Measurements from ENCODE around the gene VAMP4. TPM values are rescaled to one million over a fixed set of nuclear protein-coding genes. Genes with fewer than 3 reads are reported as not detected.

Gene VAMP4
- total and polyA plus RNA-seq, 4 donors: 9.7 to 37.9 (median 25.1) TPM

Small RNA genes within 50 kb of the gene (small RNA-seq; reads per million reads assigned to genes)
- gene RF00601 (ENCODE audit: low replicate concordance): not detected

Other genes with a start within 250 kb of the VAMP4 start
- not detected for gene MYOCOS, start 119.8 kb downstream of the VAMP4 start, total RNA-seq
- under 1 TPM in 1 of 2 donors, not detected in 1; 0.27 TPM for gene MYOCOS, start 119.8 kb downstream of the VAMP4 start, polyA plus RNA-seq (ENCODE audit: insufficient read length in 2 of 2)
- gene MYOC, start 89.4 kb downstream of the VAMP4 start, total RNA-seq: 1 to 10 TPM in 1 of 2 donors, under 1 TPM in 1; 0.69 to 5.2 TPM
- gene MYOC, start 89.4 kb downstream of the VAMP4 start, polyA plus RNA-seq (ENCODE audit: insufficient read length in 2 of 2): 1 to 10 TPM in 1 of 2 donors, under 1 TPM in 1; 0.21 to 1.2 TPM
- 10 to 100 TPM; 19.0 to 22.4 TPM for gene METTL13, start 39.6 kb upstream of the VAMP4 start, total RNA-seq
- 10 to 100 TPM; 30.5 to 30.8 TPM for gene METTL13, start 39.6 kb upstream of the VAMP4 start, polyA plus RNA-seq (ENCODE audit: insufficient read length in 2 of 2)
- gene DNM3, start 99.4 kb upstream of the VAMP4 start, total RNA-seq: 10 to 100 TPM; 38.5 to 93.9 TPM
- gene DNM3, start 99.4 kb upstream of the VAMP4 start, polyA plus RNA-seq (ENCODE audit: insufficient read length in 2 of 2): 10 to 100 TPM; 38.6 to 58.5 TPM